ENCODE data around the gene ARHGEF7. TPM values are rescaled to one million over a fixed set of nuclear protein-coding genes. Genes with fewer than 3 reads are reported as not detected.
"Not testable (repeated sequence)": the region's sequence is repeated elsewhere in the genome, so short reads cannot be mapped to it uniquely, and the experiment has no call there.

ARHGEF7 gene
- total RNA-seq, 1 donor from 2014 or later: 31.6 TPM

GRCh38 chr13:111186305-111186935, 71.3 kb downstream of the ARHGEF7 start:
- no peak for TF ChIP-seq CTCF (IDR thresholded peaks at IDR 0.05; ENCODE audit: insufficient read depth, low read length, severe bottlenecking)
- Histone ChIP-seq H3K36me3 (ENCODE audit: control insufficient read depth, insufficient read depth, low read length) (no peaks in the 10 kb centered on the region), H3K27me3 (ENCODE audit: control insufficient read depth, insufficient read depth, low read length) (no peaks in the 10 kb centered on the region), H3K4me3 (ENCODE audit: low read depth, low read length) (no peak overlapping the region)
- FAIRE-seq (no peak), DNase-seq (ENCODE audit: low read depth) (no peak)

GRCh38 chr13:111187960-111188541, 72.9 kb downstream of the ARHGEF7 start:
- no peak for FAIRE-seq
- peak; percentile 74 for DNase-seq (ENCODE audit: low read depth)
- Histone ChIP-seq H3K36me3 (ENCODE audit: control insufficient read depth, insufficient read depth, low read length) (no peaks in the 10 kb centered on the region), H3K4me3 (ENCODE audit: low read depth, low read length) (no peak overlapping the region), H3K27me3 (ENCODE audit: control insufficient read depth, insufficient read depth, low read length) (no peaks in the 10 kb centered on the region)
- TF ChIP-seq CTCF (IDR thresholded peaks at IDR 0.05; ENCODE audit: insufficient read depth, low read length, severe bottlenecking): no peak

GRCh38 chr13:111189064-111189505, 74.0 kb downstream of the ARHGEF7 start:
- not testable (repeated sequence) for H3K36me3 ChIP-seq (ENCODE audit: control insufficient read depth, insufficient read depth, low read length); FAIRE-seq; H3K4me3 ChIP-seq (ENCODE audit: low read depth, low read length); DNase-seq (ENCODE audit: low read depth); H3K27me3 ChIP-seq (ENCODE audit: control insufficient read depth, insufficient read depth, low read length)

- H3K27me3 ChIP-seq (ENCODE audit: control insufficient read depth, insufficient read depth, low read length); H3K4me3 ChIP-seq (ENCODE audit: low read depth, low read length); DNase-seq (ENCODE audit: low read depth); H3K36me3 ChIP-seq (ENCODE audit: control insufficient read depth, insufficient read depth, low read length); FAIRE-seq: not testable (repeated sequence)
Observed at GRCh38 chr13:111189516-111189915, 74.4 kb downstream of the ARHGEF7 start.

GRCh38 chr13:111193223-111193622, 78.1 kb downstream of the ARHGEF7 start:
- H3K36me3 ChIP-seq (ENCODE audit: control insufficient read depth, insufficient read depth, low read length); FAIRE-seq; DNase-seq (ENCODE audit: low read depth); H3K27me3 ChIP-seq (ENCODE audit: control insufficient read depth, insufficient read depth, low read length); H3K4me3 ChIP-seq (ENCODE audit: low read depth, low read length): not testable (repeated sequence)

- not testable (repeated sequence) for FAIRE-seq; H3K4me3 ChIP-seq (ENCODE audit: low read depth, low read length); H3K27me3 ChIP-seq (ENCODE audit: control insufficient read depth, insufficient read depth, low read length); H3K36me3 ChIP-seq (ENCODE audit: control insufficient read depth, insufficient read depth, low read length)
- DNase-seq (ENCODE audit: low read depth): peak; percentile 89
Observed at GRCh38 chr13:111194651-111195050, 79.5 kb downstream of the ARHGEF7 start.

- not testable (repeated sequence) for H3K27me3 ChIP-seq (ENCODE audit: control insufficient read depth, insufficient read depth, low read length); H3K4me3 ChIP-seq (ENCODE audit: low read depth, low read length); FAIRE-seq; DNase-seq (ENCODE audit: low read depth); H3K36me3 ChIP-seq (ENCODE audit: control insufficient read depth, insufficient read depth, low read length)
Observed at GRCh38 chr13:111198732-111199378, 83.7 kb downstream of the ARHGEF7 start.

GRCh38 chr13:111201304-111201940, 86.3 kb downstream of the ARHGEF7 start:
- H3K4me3 ChIP-seq (ENCODE audit: low read depth, low read length): no peak overlapping the region
- FAIRE-seq: no peak
- H3K27me3 ChIP-seq (ENCODE audit: control insufficient read depth, insufficient read depth, low read length): no peaks in the 10 kb centered on the region
- H3K36me3 ChIP-seq (ENCODE audit: control insufficient read depth, insufficient read depth, low read length): peaks cover 2% of the 10 kb centered on the region
- DNase-seq (ENCODE audit: low read depth): no peak
- no peak for TF ChIP-seq CTCF (IDR thresholded peaks at IDR 0.05; ENCODE audit: insufficient read depth, low read length, severe bottlenecking)

Data from bronchial epithelial cell (primary cell).